ENCODE results near the gene IPO11.
"Not testable (repeated sequence)": the region's sequence is repeated elsewhere in the genome, so short reads cannot be mapped to it uniquely, and the experiment has no call there.

The IPO11 gene

DNA sequence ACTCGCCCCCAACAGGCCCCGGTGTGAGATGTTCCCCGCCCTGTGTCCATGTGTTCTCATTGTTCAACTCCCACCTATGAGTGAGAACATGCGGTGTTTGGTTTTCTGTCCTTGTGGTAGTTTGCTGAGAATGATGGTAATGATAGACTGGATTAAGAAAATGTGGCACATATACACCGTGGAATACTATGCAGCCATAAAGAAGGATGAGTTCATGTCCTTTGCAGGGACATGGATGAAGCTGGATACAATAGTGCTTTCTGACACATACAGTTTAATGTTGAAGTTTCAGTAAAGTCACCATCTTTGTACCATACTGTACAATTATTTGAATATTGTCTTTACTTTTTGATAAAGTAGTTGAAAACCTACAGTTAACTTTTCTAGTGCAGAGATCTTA lies 96.2 kb downstream of the IPO11 start:
- not testable (repeated sequence) for H3K4me3 Mint-ChIP-seq; DNase-seq; H3K9me3 Mint-ChIP-seq; H3K27me3 Mint-ChIP-seq; ATAC-seq (replicated peaks); H3K27ac Mint-ChIP-seq; H3K4me1 Mint-ChIP-seq (ENCODE audit: low read depth in 2 of 2)
- H3K36me3 Mint-ChIP-seq (ENCODE audit: insufficient read depth), result peaks cover 30% of the 10 kb centered on the region

DNA sequence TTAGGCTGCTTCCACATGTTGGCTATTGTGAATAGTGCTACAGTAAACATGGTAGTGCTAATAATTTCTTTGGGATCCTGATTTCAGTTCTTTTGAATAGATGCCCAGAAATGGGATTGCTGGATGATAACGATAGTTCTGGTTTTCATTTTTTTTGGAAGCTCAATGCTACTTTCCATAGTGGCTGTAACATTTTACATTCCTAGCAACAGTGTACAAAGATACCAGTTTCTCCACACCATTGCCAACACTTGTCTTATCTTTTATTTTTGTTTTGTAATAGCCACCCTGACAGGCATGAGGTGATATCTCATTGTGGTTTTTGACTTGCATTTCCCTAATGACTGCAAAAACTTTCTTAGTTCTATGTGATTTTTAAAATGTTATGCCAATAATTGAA lies 97.2 kb downstream of the IPO11 start:
- H3K4me3 Mint-ChIP-seq, result no peak overlapping the region
- no peak for DNase-seq
- peaks cover 29% of the 10 kb centered on the region for H3K36me3 Mint-ChIP-seq (ENCODE audit: insufficient read depth)
- ATAC-seq (replicated peaks), result no peak
- no peaks in the 10 kb centered on the region for H3K9me3 Mint-ChIP-seq
- no peaks in the 10 kb centered on the region for H3K27me3 Mint-ChIP-seq
- no peak overlapping the region for H3K27ac Mint-ChIP-seq
- H3K4me1 Mint-ChIP-seq (ENCODE audit: low read depth in 2 of 2), result no peaks in the 10 kb centered on the region

DNA sequence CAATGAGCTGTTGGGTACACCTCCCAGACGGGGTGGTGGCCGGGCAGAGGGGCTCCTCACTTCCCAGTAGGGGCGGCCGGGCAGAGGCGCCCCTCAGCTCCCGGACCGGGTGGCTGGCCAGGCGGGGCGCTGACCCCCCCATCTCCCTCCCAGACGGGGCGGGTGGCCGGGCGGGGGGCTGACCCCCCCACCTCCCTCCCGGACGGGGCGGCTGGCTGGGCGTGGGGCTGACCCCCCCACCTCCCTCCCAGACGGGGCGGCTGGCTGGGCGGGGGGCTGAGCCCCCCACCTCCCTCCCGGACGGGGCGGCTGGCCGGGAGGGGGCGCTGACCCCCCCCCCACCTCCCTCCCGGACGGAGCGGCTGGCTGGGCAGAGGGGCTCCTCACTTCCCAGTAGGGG lies 100.5 kb downstream of the IPO11 start:
- peaks cover 16% of the 10 kb centered on the region for H3K36me3 Mint-ChIP-seq (ENCODE audit: insufficient read depth)
- H3K27me3 Mint-ChIP-seq; ATAC-seq (replicated peaks); H3K27ac Mint-ChIP-seq; DNase-seq; H3K4me3 Mint-ChIP-seq; H3K9me3 Mint-ChIP-seq; H3K4me1 Mint-ChIP-seq (ENCODE audit: low read depth in 2 of 2): not testable (repeated sequence)

DNA sequence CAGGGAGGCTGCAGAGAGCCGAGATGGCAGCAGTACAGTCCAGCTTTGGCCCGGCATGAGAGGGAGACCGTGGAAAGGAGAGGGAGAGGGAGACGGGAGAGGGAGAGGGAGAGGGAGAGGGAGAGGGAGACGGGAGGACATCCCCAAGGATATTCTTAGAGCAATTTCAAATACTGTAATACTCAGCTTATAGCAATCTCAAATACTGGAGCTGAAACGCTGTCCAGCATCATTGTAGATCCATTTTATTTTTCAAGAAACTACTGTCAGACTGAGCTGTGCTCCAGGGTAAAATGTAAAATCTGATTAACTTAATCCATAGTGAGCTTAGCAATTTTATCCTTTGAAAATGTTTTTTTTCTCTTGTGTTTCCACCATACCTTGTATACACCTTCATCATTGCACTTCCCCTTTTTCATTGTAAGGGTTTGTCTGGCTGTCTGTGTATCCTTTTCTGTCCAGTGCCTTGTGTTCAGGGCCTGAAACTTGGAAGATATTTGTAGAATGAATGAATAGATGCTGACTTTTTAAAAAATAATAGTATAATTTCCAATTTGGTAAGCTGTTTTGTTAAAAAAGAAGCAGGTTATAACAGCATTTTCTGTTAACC lies 102.1 kb downstream of the IPO11 start:
- no peaks in the 10 kb centered on the region for H3K27me3 Mint-ChIP-seq
- no peaks in the 10 kb centered on the region for H3K9me3 Mint-ChIP-seq
- H3K4me3 Mint-ChIP-seq, result no peak overlapping the region
- ATAC-seq (replicated peaks) (no peak), DNase-seq (no peak)
- H3K27ac Mint-ChIP-seq, result no peak overlapping the region
- peaks cover 9% of the 10 kb centered on the region for H3K36me3 Mint-ChIP-seq (ENCODE audit: insufficient read depth)
- H3K4me1 Mint-ChIP-seq (ENCODE audit: low read depth in 2 of 2), result peaks cover 0 to 2% of the 10 kb centered on the region in 2 donors

DNA sequence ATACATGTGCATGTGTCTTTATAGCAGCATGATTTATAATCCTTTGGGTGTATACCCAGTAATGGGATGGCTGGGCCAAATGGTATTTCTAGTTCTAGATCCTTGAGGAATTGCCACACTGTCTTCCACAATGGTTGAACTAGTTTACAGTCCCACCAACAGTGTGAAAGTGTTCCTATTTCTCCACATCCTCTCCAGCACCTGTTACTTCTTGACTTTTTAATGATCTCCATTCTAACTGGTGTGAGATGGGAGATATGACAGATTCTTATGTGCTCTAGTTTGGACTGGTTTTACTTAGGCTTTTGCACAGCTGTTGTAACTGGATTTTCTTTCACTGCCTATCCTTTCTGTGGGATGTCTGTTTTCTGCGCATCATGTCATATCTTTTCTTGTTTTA lies 108.2 kb downstream of the IPO11 start:
- ATAC-seq (replicated peaks); H3K9me3 Mint-ChIP-seq; H3K4me1 Mint-ChIP-seq (ENCODE audit: low read depth in 2 of 2); H3K27me3 Mint-ChIP-seq; H3K36me3 Mint-ChIP-seq (ENCODE audit: insufficient read depth); H3K4me3 Mint-ChIP-seq; H3K27ac Mint-ChIP-seq; DNase-seq: not testable (repeated sequence)

DNA sequence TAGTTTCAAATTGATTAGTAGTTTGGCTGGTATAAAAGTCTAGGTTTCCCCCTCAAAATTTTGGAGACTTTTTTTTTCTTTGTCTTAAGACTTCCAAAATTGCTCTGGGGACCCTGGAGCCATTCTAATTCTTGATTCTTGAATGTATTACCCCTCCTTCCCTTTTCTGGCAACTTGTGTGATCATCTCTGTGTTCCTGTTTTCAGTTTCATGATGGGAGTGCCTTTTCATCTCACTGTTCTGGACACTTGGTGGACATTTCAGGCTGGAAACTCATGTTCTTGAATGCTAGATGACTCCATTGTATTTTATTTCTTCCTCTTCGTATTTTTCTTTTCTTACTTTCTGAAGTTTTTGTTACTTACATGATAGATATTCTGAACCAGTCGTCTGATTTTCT lies 108.8 kb downstream of the IPO11 start:
- H3K27me3 Mint-ChIP-seq, result no peaks in the 10 kb centered on the region
- no peak overlapping the region for H3K27ac Mint-ChIP-seq
- ATAC-seq (replicated peaks) (no peak), DNase-seq (no peak)
- H3K9me3 Mint-ChIP-seq, result no peaks in the 10 kb centered on the region
- peaks cover 2 to 3% of the 10 kb centered on the region in 2 donors for H3K4me1 Mint-ChIP-seq (ENCODE audit: low read depth in 2 of 2)
- H3K36me3 Mint-ChIP-seq (ENCODE audit: insufficient read depth), result peaks cover 2% of the 10 kb centered on the region
- H3K4me3 Mint-ChIP-seq, result no peak overlapping the region

DNA sequence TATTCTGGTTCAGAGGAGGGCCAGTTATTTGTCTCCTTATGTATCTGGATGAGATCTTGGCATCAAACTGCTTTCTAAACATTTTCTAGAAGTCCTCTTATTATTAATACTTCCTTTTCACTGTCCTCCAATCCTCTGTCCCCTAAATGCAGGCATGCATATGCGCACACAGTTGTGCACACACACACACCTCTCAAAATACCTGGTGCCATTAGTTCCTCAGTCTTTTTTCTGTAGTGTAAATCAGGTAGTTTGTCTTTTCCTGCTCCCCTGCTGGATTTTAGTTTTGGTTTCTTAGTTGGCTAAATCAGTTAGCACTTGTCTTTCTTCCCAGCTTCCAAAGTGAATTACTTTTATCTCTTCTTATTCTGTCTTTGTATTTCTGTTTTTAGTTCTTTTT lies 110.2 kb downstream of the IPO11 start:
- Mint-ChIP-seq H3K4me3 (no peak overlapping the region), H3K27me3 (no peaks in the 10 kb centered on the region), H3K27ac (peak overlapping the region in 1 of 2 donors; percentile 23), H3K36me3 (ENCODE audit: insufficient read depth) (peaks cover 2% of the 10 kb centered on the region), H3K9me3 (no peaks in the 10 kb centered on the region), H3K4me1 (ENCODE audit: low read depth in 2 of 2) (peaks cover 2 to 3% of the 10 kb centered on the region in 2 donors)
- DNase-seq (no peak), ATAC-seq (replicated peaks) (no peak)

DNA sequence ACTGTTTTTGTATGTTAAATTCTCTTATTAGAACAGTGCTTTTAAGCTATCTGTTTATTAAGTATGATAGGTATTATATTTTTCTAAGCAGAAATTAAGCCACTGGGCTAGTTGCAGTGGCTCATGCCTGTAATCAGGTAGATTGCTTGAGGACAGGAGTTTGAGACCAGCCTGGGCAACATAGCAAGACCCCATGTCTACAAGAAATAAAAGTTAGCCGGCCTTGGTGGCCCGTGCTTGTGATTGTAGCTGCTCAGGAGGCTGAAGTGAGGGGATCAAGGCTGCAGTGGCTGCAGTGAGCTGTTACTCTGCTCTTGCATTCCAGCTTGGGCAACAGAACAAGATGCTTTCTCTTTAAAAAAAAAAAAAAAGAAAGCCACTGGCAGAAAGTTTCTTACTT lies 121.0 kb downstream of the IPO11 start:
- peaks cover 14% of the 10 kb centered on the region for H3K36me3 Mint-ChIP-seq (ENCODE audit: insufficient read depth)
- H3K27me3 Mint-ChIP-seq, result no peaks in the 10 kb centered on the region
- no peak for ATAC-seq (replicated peaks)

DNA sequence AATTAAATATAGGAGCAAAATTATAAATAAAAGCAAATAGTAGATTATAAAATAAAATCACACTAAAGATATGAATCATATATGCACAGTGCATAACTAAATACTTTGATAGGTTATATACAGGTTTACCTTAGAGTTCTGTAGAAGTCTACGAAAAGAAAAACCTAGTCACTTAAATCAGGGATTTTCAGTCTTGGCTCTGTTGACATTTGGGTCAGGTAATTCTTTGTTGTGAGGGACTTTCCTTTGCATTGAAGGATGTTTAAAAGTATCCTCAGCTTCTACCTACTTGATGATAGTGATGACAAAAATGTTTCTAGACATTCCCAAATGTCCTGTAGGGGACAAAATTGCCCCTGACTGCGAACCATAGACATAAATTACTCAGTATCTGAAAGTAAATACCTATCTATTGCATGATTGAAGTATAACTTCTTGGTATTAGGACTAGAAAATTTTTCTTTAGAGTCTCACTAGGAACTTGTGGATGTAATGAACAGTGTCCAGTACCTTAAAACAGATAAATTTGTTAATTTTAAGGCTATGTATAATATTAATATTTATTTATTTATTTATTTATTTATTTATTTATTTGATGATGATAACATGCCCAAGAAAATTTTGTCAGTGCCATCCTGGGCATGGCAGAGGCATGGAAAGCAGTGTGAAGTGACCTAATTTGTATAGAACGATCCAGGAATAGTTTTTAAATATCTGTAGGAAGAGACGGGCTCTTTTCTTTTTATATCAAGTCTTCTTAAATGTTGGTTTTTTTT lies 122.1 kb downstream of the IPO11 start:
- Mint-ChIP-seq H3K4me3 (no peak overlapping the region), H3K27ac (no peak overlapping the region), H3K9me3 (no peaks in the 10 kb centered on the region), H3K4me1 (ENCODE audit: low read depth in 2 of 2) (no peaks in the 10 kb centered on the region), H3K36me3 (ENCODE audit: insufficient read depth) (peaks cover 14% of the 10 kb centered on the region), H3K27me3 (no peaks in the 10 kb centered on the region)
- DNase-seq (no peak), ATAC-seq (replicated peaks) (no peak)

More for the DNA sequence above, 121.0 kb downstream of the IPO11 start:
- DNase-seq, result no peak
- Mint-ChIP-seq H3K4me3 (no peak overlapping the region), H3K27ac (no peak overlapping the region), H3K9me3 (no peaks in the 10 kb centered on the region), H3K4me1 (ENCODE audit: low read depth in 2 of 2) (no peaks in the 10 kb centered on the region)

DNA sequence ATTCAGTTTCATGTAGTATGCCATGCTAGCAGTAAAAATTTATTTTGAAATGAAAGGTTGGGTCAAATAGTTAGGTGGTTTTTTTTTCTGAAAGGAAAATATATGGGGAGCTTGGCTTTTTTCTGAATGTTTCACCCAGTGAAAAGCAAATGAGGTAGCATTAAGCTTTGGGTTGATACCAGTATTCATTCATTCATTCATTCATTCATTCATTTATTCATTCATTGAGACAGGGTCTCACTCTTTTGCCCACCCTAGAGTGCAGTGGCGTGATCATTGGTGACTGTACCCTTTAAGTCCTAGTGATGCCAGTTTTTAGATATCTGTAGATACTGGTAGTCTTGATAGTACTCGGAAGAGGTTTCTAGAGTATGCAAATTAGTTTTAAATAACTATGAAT lies 123.7 kb downstream of the IPO11 start:
- DNase-seq, result no peak
- no peak overlapping the region for H3K27ac Mint-ChIP-seq

DNA sequence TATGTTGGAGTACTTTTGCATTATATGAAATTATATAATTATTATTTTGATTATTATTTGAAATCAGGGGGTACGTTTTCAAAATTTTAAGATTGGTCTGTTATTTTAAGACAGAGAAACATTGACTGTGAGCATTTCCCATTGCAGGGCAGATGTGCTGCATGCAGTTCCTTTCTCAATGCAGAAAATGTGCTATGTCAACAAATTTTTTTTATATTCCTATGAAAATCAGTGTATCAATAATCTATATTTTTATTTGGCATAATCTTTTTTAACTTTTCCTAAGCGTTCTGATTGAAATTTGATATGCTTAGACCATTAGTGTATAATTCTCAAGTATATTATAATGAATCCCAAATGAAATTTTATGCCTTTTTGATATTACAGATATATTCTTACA lies 124.2 kb downstream of the IPO11 start:
- DNase-seq (no peak), ATAC-seq (replicated peaks) (no peak)
- H3K4me1 Mint-ChIP-seq (ENCODE audit: low read depth in 2 of 2), result no peaks in the 10 kb centered on the region
- no peaks in the 10 kb centered on the region for H3K27me3 Mint-ChIP-seq
- no peak overlapping the region for H3K27ac Mint-ChIP-seq
- no peaks in the 10 kb centered on the region for H3K9me3 Mint-ChIP-seq
- peaks cover 6% of the 10 kb centered on the region for H3K36me3 Mint-ChIP-seq (ENCODE audit: insufficient read depth)
- H3K4me3 Mint-ChIP-seq, result no peak overlapping the region

More for the DNA sequence above, 123.7 kb downstream of the IPO11 start:
- Mint-ChIP-seq H3K4me3 (no peak overlapping the region), H3K4me1 (ENCODE audit: low read depth in 2 of 2) (no peaks in the 10 kb centered on the region), H3K9me3 (no peaks in the 10 kb centered on the region), H3K27me3 (no peaks in the 10 kb centered on the region), H3K36me3 (ENCODE audit: insufficient read depth) (peaks cover 12% of the 10 kb centered on the region)
- ATAC-seq (replicated peaks), result no peak

DNA sequence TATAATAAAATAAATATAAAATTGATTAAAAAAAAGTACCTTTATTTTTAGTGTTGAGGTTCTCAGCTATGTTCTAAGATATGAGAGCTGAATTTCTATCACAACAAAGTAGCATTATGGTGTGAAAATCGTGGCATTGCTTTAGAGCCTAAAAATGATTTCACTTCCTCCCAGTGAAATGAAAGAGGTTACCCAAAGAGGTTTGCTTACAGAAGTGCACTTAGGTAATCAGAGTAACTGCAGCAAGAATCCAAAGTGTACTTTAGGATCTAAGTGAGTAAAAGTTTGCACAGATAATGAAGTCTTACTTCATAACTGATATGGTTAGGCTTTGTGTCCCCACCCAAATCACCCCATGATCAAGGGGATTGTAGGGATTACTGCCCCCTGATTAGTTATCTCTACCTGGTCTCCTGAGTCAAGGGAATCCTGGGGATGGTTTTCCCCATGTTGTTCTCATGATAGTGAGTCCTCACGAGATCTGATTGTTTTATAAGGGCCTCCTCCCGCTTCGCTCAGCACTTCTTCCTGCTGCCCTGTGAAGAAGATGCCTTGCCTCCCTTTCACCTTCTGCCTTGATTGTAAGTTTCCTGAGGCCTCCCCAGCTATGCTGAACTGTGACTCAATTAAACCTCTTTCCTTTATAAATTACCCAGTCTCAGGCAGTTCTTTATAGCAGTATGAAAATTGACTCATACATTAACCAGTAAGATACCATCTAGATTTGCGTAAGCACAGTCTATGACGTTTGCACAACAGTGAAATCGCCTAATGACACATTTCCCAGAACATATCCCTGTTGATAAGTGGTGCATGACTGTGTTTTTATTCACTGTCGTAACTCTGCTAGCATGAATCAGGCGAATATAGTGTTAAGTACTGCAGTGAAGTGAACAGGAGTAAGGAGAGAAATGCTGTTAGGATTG lies 125.7 kb downstream of the IPO11 start:
- no peak overlapping the region for H3K4me3 Mint-ChIP-seq
- no peak for DNase-seq

DNA sequence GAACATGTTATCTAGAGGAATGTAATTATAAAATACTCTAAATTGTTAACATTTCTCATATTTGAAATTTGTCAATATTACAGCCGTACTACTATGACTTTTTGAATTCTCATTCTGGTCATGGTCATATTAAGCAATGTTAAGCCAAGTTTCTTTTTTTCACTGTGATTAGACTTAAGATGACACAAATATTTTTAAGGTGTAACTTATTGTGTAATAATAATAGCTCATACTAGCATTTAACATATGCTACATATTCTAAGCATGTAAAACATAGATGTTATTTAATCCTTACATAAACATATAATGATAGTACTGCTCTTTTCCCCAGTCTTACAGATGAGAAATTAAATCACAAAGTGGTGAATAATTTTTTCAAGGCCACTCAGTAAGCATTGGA lies 130.2 kb downstream of the IPO11 start:
- peaks cover 4% of the 10 kb centered on the region for H3K36me3 Mint-ChIP-seq (ENCODE audit: insufficient read depth)
- H3K9me3 Mint-ChIP-seq, result peaks cover 0 to 7% of the 10 kb centered on the region in 2 donors
- H3K4me3 Mint-ChIP-seq, result no peak overlapping the region
- H3K27me3 Mint-ChIP-seq, result no peaks in the 10 kb centered on the region
- DNase-seq (no peak), ATAC-seq (replicated peaks) (no peak)
- no peak overlapping the region for H3K27ac Mint-ChIP-seq
- no peaks in the 10 kb centered on the region for H3K4me1 Mint-ChIP-seq (ENCODE audit: low read depth in 2 of 2)

More for the DNA sequence above, 125.7 kb downstream of the IPO11 start:
- no peak for ATAC-seq (replicated peaks)
- Mint-ChIP-seq H3K9me3 (peaks cover 0 to under 1% of the 10 kb centered on the region in 2 donors), H3K36me3 (ENCODE audit: insufficient read depth) (no peaks in the 10 kb centered on the region), H3K4me1 (ENCODE audit: low read depth in 2 of 2) (no peaks in the 10 kb centered on the region), H3K27ac (no peak overlapping the region), H3K27me3 (no peaks in the 10 kb centered on the region)
